Breast epithelium (tissue), 4 donors: ENCODE data around the gene CLCN7. TPM values are rescaled to one million over a fixed set of nuclear protein-coding genes. Genes with fewer than 3 reads are reported as not detected.

ENCODE experiments used
- DNase-seq, 2 donors: peaks; one replicate each; pipeline ENCODE4 v3.0.0-alpha.2; 2019; ENCODE audit warnings: low spot score in 2 of 2
- H3K27ac ChIP-seq, 2 donors: fragments of 200-600 bp; sonication (generic) in 1 of 2; one replicate each; pipeline ENCODE4 v1.5.1; 2016 to 2019; ENCODE audit warnings: mild to moderate bottlenecking in 1 of 2
- H3K27me3 ChIP-seq, 2 donors: fragments of 200-600 bp; sonication (generic) in 1 of 2; one replicate each; pipeline versions ENCODE4 v1.5.1 to v1.6.0; 2017 to 2019; ENCODE audit warnings: control low read depth in 1 of 2, mild to moderate bottlenecking in 1 of 2
- H3K36me3 ChIP-seq: fragments of 200-600 bp; one replicate; pipeline ENCODE4 v1.5.1; 2019
- H3K4me1 ChIP-seq, 2 donors: fragments of 200-600 bp; sonication (generic); one replicate each; pipeline ENCODE4 v1.5.1; 2016 to 2019; ENCODE audit warnings: control low read depth in 1 of 2
- H3K4me3 ChIP-seq, 3 donors: fragments of 200-600 bp; sonication (generic); 1 replicate in 2 of 3; 2 replicates in 1 of 3; pipeline ENCODE4 v1.5.1; 2016 to 2019; ENCODE audit warnings: mild to moderate bottlenecking in 3 of 3, moderate library complexity in 2 of 3
- H3K9me3 ChIP-seq, 2 donors: fragments of 200-600 bp; sonication (generic) in 1 of 2; one replicate each; pipeline ENCODE4 v1.5.1; 2016 to 2019; ENCODE audit warnings: control low read depth in 1 of 2
- POLR2A ChIP-seq: fragments of 450-650 bp; IDR thresholded peaks from one replicate; pipeline ENCODE4 v1.6.1; 2016; ENCODE audit warnings: antibody characterized with exemption, mild to moderate bottlenecking, moderate library complexity
- POLR2AphosphoS5 ChIP-seq, 3 donors: sonication (generic); formaldehyde crosslinking; IDR thresholded peaks; one replicate each; pipeline ENCODE4 v1.6.1; 2017; ENCODE audit warnings: antibody characterized with exemption in 3 of 3
- intact Hi-C: fragments of 100-400 bp; cut with DNase I; formaldehyde crosslinking; loops from one replicate; pipeline ENCODE4 v1.15.1; 2023; ENCODE audit warnings: low total_unique reads
- total RNA-seq, 3 donors: library from RNA; depleted of rRNA; stranded (reverse); fragments of >200 nt; gene quantifications; one replicate each; pipeline ENCODE4 v1.1.0, GENCODE V29; 2016
- TF ChIP-seq, protein P1 (sequence below), 3 donors: fragments of 450-650 bp; IDR thresholded peaks; one replicate each; pipeline ENCODE4 v1.5.1; 2016 to 2017; ENCODE audit warnings: antibody characterized with exemption in 3 of 3, mild to moderate bottlenecking in 3 of 3, moderate library complexity in 3 of 3

Gene CLCN7
- total RNA-seq, 3 donors from 2014 or later, result 52.2 to 72.3 (median 71.4) TPM

GRCh38 chr16:1519831-1520230, 45.0 kb upstream of the CLCN7 start:
- DNase-seq, result no peak
- no peak overlapping the region for H3K27ac ChIP-seq
- no peaks in the 10 kb centered on the region for H3K27me3 ChIP-seq
- no peak overlapping the region for H3K4me3 ChIP-seq
- intact Hi-C loops, result no loop called here
- H3K4me1 ChIP-seq, result no peaks in the 10 kb centered on the region
- peaks cover 0 to 4% of the 10 kb centered on the region in 2 donors for H3K9me3 ChIP-seq
- no peak for TF ChIP-seq POLR2A
- TF ChIP-seq, protein P1, sequence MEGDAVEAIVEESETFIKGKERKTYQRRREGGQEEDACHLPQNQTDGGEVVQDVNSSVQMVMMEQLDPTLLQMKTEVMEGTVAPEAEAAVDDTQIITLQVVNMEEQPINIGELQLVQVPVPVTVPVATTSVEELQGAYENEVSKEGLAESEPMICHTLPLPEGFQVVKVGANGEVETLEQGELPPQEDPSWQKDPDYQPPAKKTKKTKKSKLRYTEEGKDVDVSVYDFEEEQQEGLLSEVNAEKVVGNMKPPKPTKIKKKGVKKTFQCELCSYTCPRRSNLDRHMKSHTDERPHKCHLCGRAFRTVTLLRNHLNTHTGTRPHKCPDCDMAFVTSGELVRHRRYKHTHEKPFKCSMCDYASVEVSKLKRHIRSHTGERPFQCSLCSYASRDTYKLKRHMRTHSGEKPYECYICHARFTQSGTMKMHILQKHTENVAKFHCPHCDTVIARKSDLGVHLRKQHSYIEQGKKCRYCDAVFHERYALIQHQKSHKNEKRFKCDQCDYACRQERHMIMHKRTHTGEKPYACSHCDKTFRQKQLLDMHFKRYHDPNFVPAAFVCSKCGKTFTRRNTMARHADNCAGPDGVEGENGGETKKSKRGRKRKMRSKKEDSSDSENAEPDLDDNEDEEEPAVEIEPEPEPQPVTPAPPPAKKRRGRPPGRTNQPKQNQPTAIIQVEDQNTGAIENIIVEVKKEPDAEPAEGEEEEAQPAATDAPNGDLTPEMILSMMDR (IDR thresholded peaks at IDR 0.05), result no peak
- TF ChIP-seq POLR2AphosphoS5 (IDR thresholded peaks at IDR 0.05), result no peak
- H3K36me3 ChIP-seq, result no peaks in the 10 kb centered on the region

DNA sequence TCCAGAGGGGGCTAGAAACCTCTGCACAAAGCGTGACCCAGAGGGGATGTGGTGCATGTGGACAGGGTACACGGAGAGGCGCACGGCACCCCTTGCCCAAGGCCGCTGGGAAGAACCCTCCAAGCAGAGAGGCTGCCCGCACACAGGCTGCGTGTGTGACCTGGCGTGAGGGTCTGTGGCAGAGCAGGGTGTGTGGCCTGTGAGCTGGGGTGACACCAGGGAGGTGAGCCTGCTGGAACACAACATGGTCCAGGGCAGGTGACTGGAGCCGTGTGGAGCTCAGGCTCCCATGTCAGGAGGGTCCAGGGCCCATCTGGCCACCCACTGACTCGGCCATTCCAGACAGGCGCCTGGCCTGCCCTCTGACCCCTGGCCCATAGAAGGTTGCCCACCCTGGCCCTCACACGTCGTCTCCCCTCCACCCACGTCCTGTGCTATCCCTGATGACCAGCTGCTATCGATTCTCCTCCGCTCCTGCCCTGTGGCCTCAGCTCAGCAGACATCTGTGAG, 43.9 kb upstream of the CLCN7 start:
- TF ChIP-seq POLR2A (no peak), POLR2AphosphoS5 (IDR thresholded peaks at IDR 0.05) (no peak)
- TF ChIP-seq, protein P1 (IDR thresholded peaks at IDR 0.05), result no peak
- intact Hi-C loops, result no loop called here
- Histone ChIP-seq H3K27me3 (no peaks in the 10 kb centered on the region), H3K27ac (no peak overlapping the region), H3K36me3 (no peaks in the 10 kb centered on the region), H3K9me3 (peaks cover 8 to 11% of the 10 kb centered on the region in 2 donors), H3K4me3 (no peak overlapping the region), H3K4me1 (no peaks in the 10 kb centered on the region)
- no peak for DNase-seq

- intact Hi-C loops, result no loop called here
- peaks cover 11% of the 10 kb centered on the region in 2 donors for H3K9me3 ChIP-seq
- DNase-seq, result no peak
- no peak for TF ChIP-seq POLR2AphosphoS5 (IDR thresholded peaks at IDR 0.05)
- TF ChIP-seq, protein P1 (IDR thresholded peaks at IDR 0.05), result no peak
- TF ChIP-seq POLR2A, result no peak
- no peaks in the 10 kb centered on the region for H3K36me3 ChIP-seq
- no peak overlapping the region for H3K27ac ChIP-seq
- H3K27me3 ChIP-seq, result no peaks in the 10 kb centered on the region
- no peak overlapping the region for H3K4me3 ChIP-seq
- H3K4me1 ChIP-seq, result no peaks in the 10 kb centered on the region
Measured at GRCh38 chr16:1514507-1514906, 39.7 kb upstream of the CLCN7 start.

DNA sequence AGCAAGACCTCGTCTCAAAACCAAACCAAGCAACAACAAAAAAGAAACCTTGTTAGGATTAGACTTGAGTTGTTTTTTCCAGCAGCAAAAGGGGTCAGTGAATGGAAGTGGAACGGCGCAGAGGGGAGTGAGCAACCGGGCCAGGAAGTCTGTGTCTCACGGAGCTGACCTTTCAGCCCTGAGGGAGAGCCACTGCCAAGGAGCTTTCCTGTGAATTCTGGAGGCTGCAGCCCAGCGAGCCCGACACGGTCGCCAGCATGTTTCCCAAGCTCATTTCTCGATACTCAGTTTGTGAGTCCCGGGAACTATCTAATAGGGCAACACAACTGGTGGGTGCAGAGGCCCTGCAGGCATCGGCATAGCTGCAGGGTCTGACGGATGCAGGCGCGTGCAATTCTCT, 37.9 kb upstream of the CLCN7 start:
- Histone ChIP-seq H3K36me3 (no peaks in the 10 kb centered on the region), H3K4me1 (no peaks in the 10 kb centered on the region), H3K9me3 (peaks cover 11% of the 10 kb centered on the region in 2 donors), H3K4me3 (no peak overlapping the region), H3K27me3 (no peaks in the 10 kb centered on the region), H3K27ac (no peak overlapping the region)
- no peak for TF ChIP-seq POLR2AphosphoS5 (IDR thresholded peaks at IDR 0.05)
- TF ChIP-seq POLR2A, result no peak
- TF ChIP-seq, protein P1 (IDR thresholded peaks at IDR 0.05), result no peak
- no peak for DNase-seq
- intact Hi-C loops, result no loop called here

- H3K36me3 ChIP-seq, result no peaks in the 10 kb centered on the region
- H3K4me1 ChIP-seq, result no peaks in the 10 kb centered on the region
- peaks cover 11% of the 10 kb centered on the region in 2 donors for H3K9me3 ChIP-seq
- DNase-seq, result no peak
- H3K4me3 ChIP-seq, result no peak overlapping the region
- TF ChIP-seq POLR2A (no peak), POLR2AphosphoS5 (IDR thresholded peaks at IDR 0.05) (no peak)
- TF ChIP-seq, protein P1 (IDR thresholded peaks at IDR 0.05), result no peak
- no peak overlapping the region for H3K27ac ChIP-seq
- no peaks in the 10 kb centered on the region for H3K27me3 ChIP-seq
- intact Hi-C loops, result no loop called here
Measured at GRCh38 chr16:1511662-1512569, 37.1 kb upstream of the CLCN7 start.
